GM20000 (cell line): ENCODE data around the gene UNC119.

Experiments
- DNase-seq: peaks from one replicate; pipeline ENCODE4 v3.0.0; 2012; ENCODE audit warnings: low spot score
- TF ChIP-seq, protein P1 (sequence below): IDR thresholded peaks from 2 replicates; pipeline ENCODE4 v1.5.1; 2012; ENCODE audit warnings: mild to moderate bottlenecking, control low read depth; ENCODE audit errors: extremely low read depth, missing control alignments

UNC119 gene

GRCh38 chr17:28519236-28519635, 33.2 kb downstream of the UNC119 start:
- DNase-seq, result no peak
- TF ChIP-seq, protein P1, sequence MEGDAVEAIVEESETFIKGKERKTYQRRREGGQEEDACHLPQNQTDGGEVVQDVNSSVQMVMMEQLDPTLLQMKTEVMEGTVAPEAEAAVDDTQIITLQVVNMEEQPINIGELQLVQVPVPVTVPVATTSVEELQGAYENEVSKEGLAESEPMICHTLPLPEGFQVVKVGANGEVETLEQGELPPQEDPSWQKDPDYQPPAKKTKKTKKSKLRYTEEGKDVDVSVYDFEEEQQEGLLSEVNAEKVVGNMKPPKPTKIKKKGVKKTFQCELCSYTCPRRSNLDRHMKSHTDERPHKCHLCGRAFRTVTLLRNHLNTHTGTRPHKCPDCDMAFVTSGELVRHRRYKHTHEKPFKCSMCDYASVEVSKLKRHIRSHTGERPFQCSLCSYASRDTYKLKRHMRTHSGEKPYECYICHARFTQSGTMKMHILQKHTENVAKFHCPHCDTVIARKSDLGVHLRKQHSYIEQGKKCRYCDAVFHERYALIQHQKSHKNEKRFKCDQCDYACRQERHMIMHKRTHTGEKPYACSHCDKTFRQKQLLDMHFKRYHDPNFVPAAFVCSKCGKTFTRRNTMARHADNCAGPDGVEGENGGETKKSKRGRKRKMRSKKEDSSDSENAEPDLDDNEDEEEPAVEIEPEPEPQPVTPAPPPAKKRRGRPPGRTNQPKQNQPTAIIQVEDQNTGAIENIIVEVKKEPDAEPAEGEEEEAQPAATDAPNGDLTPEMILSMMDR, result no peak

DNA sequence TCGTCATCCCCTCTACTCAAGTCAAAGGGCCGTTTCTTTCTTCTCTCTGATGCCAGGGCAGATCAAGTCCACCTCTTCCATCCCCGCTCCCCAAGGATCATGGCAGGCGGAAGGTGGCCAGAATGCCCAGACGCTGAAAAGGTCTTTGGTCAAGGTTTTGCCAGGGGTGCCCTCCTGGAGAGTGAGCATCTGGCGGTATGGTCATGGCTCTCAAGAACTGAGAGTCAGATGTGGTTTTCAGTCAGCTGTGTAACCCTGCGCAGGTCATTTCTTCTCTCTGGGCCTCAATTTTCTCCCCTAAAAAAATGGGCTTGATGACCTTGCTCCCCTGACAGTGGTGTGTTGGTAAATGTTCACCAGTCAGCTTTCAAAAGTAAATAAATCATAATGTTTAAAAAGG, 33.8 kb downstream of the UNC119 start:
- TF ChIP-seq, protein P1, result no peak
- no peak for DNase-seq

- DNase-seq, result no peak
- TF ChIP-seq, protein P1, result no peak
Measured at GRCh38 chr17:28518132-28518531, 34.3 kb downstream of the UNC119 start.

DNA sequence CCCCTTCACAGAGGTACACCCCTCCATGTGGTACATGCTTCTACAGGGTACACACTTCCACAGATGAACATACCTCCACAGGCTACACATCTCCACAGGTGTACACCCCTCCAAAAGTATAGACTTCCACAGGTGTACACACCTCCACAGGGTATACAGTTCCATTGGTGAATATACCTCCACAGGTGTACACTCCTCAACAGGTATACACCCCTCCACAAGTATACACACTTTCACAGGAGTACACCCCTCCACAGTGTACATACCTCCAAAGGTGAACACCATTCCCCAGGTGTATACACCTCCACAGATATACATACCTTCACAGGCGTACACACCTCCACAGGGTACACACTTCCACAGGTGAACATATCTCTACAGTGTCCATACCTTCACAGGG, 36.9 kb downstream of the UNC119 start:
- TF ChIP-seq, protein P1, result no peak
- no peak for DNase-seq

DNA sequence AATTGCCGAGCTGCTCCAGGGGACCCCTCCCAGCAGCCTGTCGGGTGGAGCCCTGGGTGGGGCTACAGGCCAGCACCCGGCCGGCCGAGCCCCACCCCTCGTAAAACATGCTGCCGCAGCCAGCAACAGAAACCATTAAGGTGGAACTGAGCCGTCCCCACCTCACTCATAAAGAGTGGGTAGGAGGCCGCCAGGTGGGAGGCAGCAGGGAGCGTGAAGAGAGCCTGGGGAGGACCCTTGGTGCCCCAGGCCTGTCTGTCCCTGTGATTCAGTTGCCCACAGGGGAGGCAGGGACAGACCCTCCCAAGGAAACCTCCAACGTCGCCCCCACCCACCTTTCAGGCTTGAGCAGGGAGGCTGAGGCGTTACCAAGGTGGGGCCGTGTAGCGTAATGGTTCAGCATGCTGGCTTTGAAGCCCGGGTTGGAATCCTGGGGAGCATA, 37.8 kb downstream of the UNC119 start:
- TF ChIP-seq, protein P1, result no peak
- DNase-seq, result no peak

DNA sequence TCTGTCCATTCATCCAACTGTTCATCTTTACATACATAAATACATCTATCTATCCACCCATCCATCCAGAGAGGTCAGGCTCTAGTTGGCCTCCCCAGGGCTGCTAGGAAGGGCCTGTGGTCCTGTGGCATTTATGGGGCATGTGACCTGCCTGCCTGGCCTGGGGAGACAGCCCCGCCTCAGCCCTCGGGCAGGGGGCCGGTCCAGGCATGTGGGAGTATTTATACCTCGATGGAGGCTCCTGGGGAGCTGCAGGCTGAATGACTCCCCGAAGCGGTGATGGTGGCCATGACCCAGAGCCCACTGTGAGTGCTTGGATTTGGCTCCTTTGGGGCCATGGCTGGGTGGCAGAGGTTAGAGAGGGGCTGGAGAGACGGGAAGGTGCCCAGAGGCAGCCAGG, 38.9 kb downstream of the UNC119 start:
- DNase-seq, result no peak
- TF ChIP-seq, protein P1, result no peak

GRCh38 chr17:28511858-28512461, 40.5 kb downstream of the UNC119 start:
- TF ChIP-seq, protein P1, result no peak
- DNase-seq, result no peak
